K562 (cell line): ENCODE measurements around the gene DCST1. TPM values are rescaled to one million over a fixed set of nuclear protein-coding genes. Genes with fewer than 3 reads are reported as not detected.

ENCODE experiments used
- ARID1B ChIP-seq: fragments of 450-650 bp; IDR thresholded peaks from 2 replicates; pipeline ENCODE4 v1.6.1; 2016; ENCODE audit warnings: antibody characterized with exemption, mild to moderate bottlenecking, inconsistent platforms
- ATF6 ChIP-seq: sonication (generic); formaldehyde crosslinking; IDR thresholded peaks from 2 replicates; pipeline ENCODE4 v1.4.0; 2020; ENCODE audit warnings: mild to moderate bottlenecking, missing genetic modification reagents
- ETV1 ChIP-seq: fragments of 450-650 bp; conservative IDR thresholded peaks from 2 replicates; pipeline ENCODE4 v1.6.1; 2016; ENCODE audit warnings: missing genetic modification characterization, control low read depth, low read depth, missing compliant biosample characterization
- FOSL1 ChIP-seq: fragments of 200-800 bp; sonication (Bioruptor generic); conservative IDR thresholded peaks from 2 replicates; pipeline ENCODE4 v1.6.1; 2016; ENCODE audit warnings: missing genetic modification characterization, missing compliant biosample characterization
- FOXK2 ChIP-seq, 2 experiments: fragments of 450-650 bp; IDR thresholded peaks in 1 of 2; conservative IDR thresholded peaks in 1 of 2; 2 replicates each; pipeline ENCODE4 v1.6.1; 2016; ENCODE audit warnings: low read depth in 2 of 2, mild to moderate bottlenecking in 1 of 2
- HOXB6 ChIP-seq: fragments of 250-450 bp; sonication (Bioruptor Pico); IDR thresholded peaks from 2 replicates; pipeline ENCODE4 v1.5.1; 2022; ENCODE audit warnings: mild to moderate bottlenecking, borderline replicate concordance
- LCOR ChIP-seq: sonication (generic); formaldehyde crosslinking; IDR thresholded peaks from 2 replicates; pipeline ENCODE4 v1.8.0; 2022; ENCODE audit warnings: mild to moderate bottlenecking, missing genetic modification reagents
- NFE2 ChIP-seq: IDR thresholded peaks from 2 replicates; pipeline ENCODE4 v1.6.1; 2014; ENCODE audit warnings: antibody characterized with exemption, low read depth
- NFIC ChIP-seq: fragments of 450-650 bp; IDR thresholded peaks from 2 replicates; pipeline ENCODE4 v1.6.1; 2017; ENCODE audit warnings: mild to moderate bottlenecking, inconsistent platforms
- NRF1 ChIP-seq, 2 experiments: fragments of 450-650 bp; IDR thresholded peaks in 1 of 2; conservative IDR thresholded peaks in 1 of 2; 2 replicates each; pipeline ENCODE4 v1.6.1; 2014; ENCODE audit warnings: mild to moderate bottlenecking in 2 of 2
- PHF20 ChIP-seq: fragments of 450-650 bp; IDR thresholded peaks from 2 replicates; pipeline ENCODE4 v1.6.1; 2018; ENCODE audit not compliant: partially characterized antibody
- PHF8 ChIP-seq: fragments of 200-600 bp; sonication (generic); IDR thresholded peaks from 2 replicates; pipeline ENCODE4 v1.6.1; 2012; ENCODE audit warnings: mixed run types, mild to moderate bottlenecking, inconsistent platforms, low read length, moderate library complexity, borderline replicate concordance
- POU5F1 ChIP-seq: fragments of 150-350 bp; IDR thresholded peaks from 2 replicates; pipeline ENCODE4 v1.6.1; 2014; ENCODE audit warnings: borderline replicate concordance, low read length, low read depth, mild to moderate bottlenecking; ENCODE audit not compliant: partially characterized antibody
- RBFOX2 ChIP-seq: fragments of 200-400 bp; formaldehyde crosslinking; IDR thresholded peaks from 2 replicates; pipeline ENCODE4 v1.6.1; 2017; ENCODE audit warnings: low read depth, mild to moderate bottlenecking, low read length, moderate library complexity
- SIN3A ChIP-seq, 2 experiments: fragments of 150-350 bp in 1 of 2; IDR thresholded peaks; 2 replicates each; pipeline ENCODE4 v1.6.1; 2011 to 2016; ENCODE audit warnings: borderline replicate concordance in 2 of 2, low read depth in 2 of 2, low read length in 2 of 2, mild to moderate bottlenecking in 2 of 2, moderate library complexity in 2 of 2; ENCODE audit not compliant: control insufficient read depth in 1 of 2
- SP1 ChIP-seq: sonication (generic); formaldehyde crosslinking; IDR thresholded peaks from 2 replicates; pipeline ENCODE4 v1.8.1; 2022; ENCODE audit warnings: mild to moderate bottlenecking, missing genetic modification reagents
- TEAD4 ChIP-seq, 2 experiments: sonication (generic) in 1 of 2; formaldehyde crosslinking in 1 of 2; IDR thresholded peaks; 2 replicates each; pipeline versions ENCODE4 v1.6.1 to v1.8.0; 2012 to 2022; ENCODE audit warnings: borderline replicate concordance in 1 of 2, inconsistent platforms in 1 of 2, low read length in 1 of 2, mild to moderate bottlenecking in 1 of 2, missing genetic modification reagents in 1 of 2
- THAP12 ChIP-seq: fragments of 250-450 bp; sonication (Bioruptor Pico); IDR thresholded peaks from 2 replicates; pipeline ENCODE4 v1.9.0; 2021; ENCODE audit warnings: mild to moderate bottlenecking, inconsistent platforms
- TRIM24 ChIP-seq, 2 experiments: fragments of 450-650 bp; IDR thresholded peaks; 2 replicates each; pipeline ENCODE4 v1.6.1; 2016
- TRIM28 ChIP-seq: fragments of 450-650 bp; IDR thresholded peaks from 2 replicates; pipeline ENCODE4 v1.6.1; 2017
- ZBTB49 ChIP-seq: sonication (generic); formaldehyde crosslinking; IDR thresholded peaks from 2 replicates; pipeline ENCODE4 v1.8.0; 2022; ENCODE audit warnings: missing genetic modification reagents, mild to moderate bottlenecking, borderline replicate concordance
- polyA plus RNA-seq, 8 experiments: library from polyadenylated mRNA; depleted of rRNA in 4 of 8; stranded (reverse) in 5 of 8; unstranded in 3 of 8; fragments of >200 nt; fragmentation: Nextera tagmentation in 2 of 8; fragmentation: Illumina TruSeq in 1 of 8; extraction: Ambion mirVana in 2 of 8; extraction: Trizol in 1 of 8; gene quantifications; 2 replicates each; pipeline versions ENCODE4 v1.2.1 to v1.2.3, GENCODE V29; 2011 to 2014; ENCODE audit warnings: inconsistent platforms in 1 of 8, missing spikeins in 1 of 8
- total RNA-seq, 7 experiments: library from RNA; depleted of rRNA in 6 of 7; stranded (reverse); fragments of >200 nt in 6 of 7; fragmentation: Illumina TruSeq in 2 of 7; extraction: Trizol in 2 of 7; gene quantifications; 2 replicates each; pipeline versions ENCODE4 v1.2.1 to v1.2.3, GENCODE V29; 2011 to 2021; ENCODE audit warnings: low replicate concordance in 1 of 7

Gene DCST1
- total and polyA plus RNA-seq, 9 of the 15 experiments (the other 6 are each of a cell fraction or from before 2014, with no cell fraction given): not detected

- TF ChIP-seq ATF6 (no peak), FOXK2 (conservative IDR thresholded peaks at IDR 0.05 in 1 of 2, IDR thresholded peaks at IDR 0.05 in 1 of 2; ENCODE audit: low read depth in 2 of 2) (no peak), ETV1 (tag) (no peak), TRIM28 (no peak), ZBTB49 (CRISPR knock-in tag) (no peak), RBFOX2 (peak; percentile 27; the same call in 1 of the 2 replicates), LCOR (CRISPR knock-in tag) (no peak), NFE2 (0 out of 2 replicates have a peak, but pooled peaks have one; percentile 6), PHF8 (peak; percentile 23; the same call in 1 of the 2 replicates), ARID1B (0 out of 2 replicates have a peak, but pooled peaks have one; percentile 6), PHF20 (no peak), THAP12 (CRISPR knock-in tag) (0 out of 2 replicates have a peak, but pooled peaks have one; percentile 10), TRIM24 (IDR thresholded peaks at IDR 0.05) (peak in 1 of 2 experiments; percentile 49; a peak in 1 of 4 replicates), TEAD4 (IDR thresholded peaks at IDR 0.05; ENCODE audit: low read length) (0 out of 2 replicates have a peak, but pooled peaks have one; percentile 19), TEAD4 (CRISPR knock-in tag; IDR thresholded peaks at IDR 0.05; ENCODE audit: borderline replicate concordance) (no peak), SP1 (CRISPR knock-in tag) (0 out of 2 replicates have a peak, but pooled peaks have one; percentile 20), HOXB6 (CRISPR knock-in tag) (no peak), NRF1 (conservative IDR thresholded peaks at IDR 0.05 in 1 of 2, IDR thresholded peaks at IDR 0.05 in 1 of 2) (peak in 1 of 2 experiments; percentile 1; a peak in 1 of 4 replicates), SIN3A (IDR thresholded peaks at IDR 0.05; ENCODE audit: borderline replicate concordance in 2 of 2, control insufficient read depth in 1 of 2, low read depth in 2 of 2, low read length in 2 of 2) (peak in 1 of 2 experiments; percentile 9; a peak in 2 of 4 replicates), NFIC (peak; percentile 55; the same call in 1 of the 2 replicates), FOSL1 (peak; percentile 37), POU5F1 (no peak)
Measured at GRCh38 chr1:155085504-155086127, 52.0 kb downstream of the DCST1 start (continued).
